Peyer's patch (tissue), 4 donors: ENCODE data around the gene ATP2C2.

Experiments used
- POLR2A ChIP-seq, 2 donors: fragments of 450-650 bp; IDR thresholded peaks; one replicate each; pipeline ENCODE4 v1.5.1; 2017; ENCODE audit warnings: antibody characterized with exemption in 2 of 2, mild to moderate bottlenecking in 2 of 2, moderate library complexity in 2 of 2
- TF ChIP-seq, protein P1 (sequence below), 6 experiments: fragments of 450-650 bp in 4 of 6; fragments of 200-600 bp in 2 of 6; sonication (generic) in 1 of 6; IDR thresholded peaks; one replicate each; pipeline ENCODE4 v1.5.1; 2017 to 2019; ENCODE audit warnings: antibody characterized with exemption in 6 of 6, mild to moderate bottlenecking in 3 of 6, moderate library complexity in 1 of 6

DNA sequence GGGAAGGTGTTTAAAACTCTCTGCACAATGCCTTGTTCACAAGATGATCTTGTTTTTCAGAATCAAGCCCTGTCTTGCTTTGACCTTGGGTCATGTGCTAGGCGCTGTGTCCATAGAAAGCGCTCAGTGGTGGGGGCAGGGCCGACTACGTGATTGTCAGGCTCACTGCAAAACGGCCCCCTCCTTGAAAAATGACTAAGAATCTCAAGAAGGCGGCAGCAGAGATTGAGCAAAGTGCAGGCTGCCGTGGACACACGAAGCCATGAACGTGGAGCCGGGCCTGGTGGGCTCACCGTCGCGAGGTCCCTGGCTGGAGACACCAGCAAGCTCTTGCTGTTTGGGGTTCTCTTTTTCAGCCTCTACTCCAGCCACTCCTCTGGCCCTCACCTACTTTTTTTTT lies 10.2 kb downstream of the ATP2C2 start:
- TF ChIP-seq, protein P1, sequence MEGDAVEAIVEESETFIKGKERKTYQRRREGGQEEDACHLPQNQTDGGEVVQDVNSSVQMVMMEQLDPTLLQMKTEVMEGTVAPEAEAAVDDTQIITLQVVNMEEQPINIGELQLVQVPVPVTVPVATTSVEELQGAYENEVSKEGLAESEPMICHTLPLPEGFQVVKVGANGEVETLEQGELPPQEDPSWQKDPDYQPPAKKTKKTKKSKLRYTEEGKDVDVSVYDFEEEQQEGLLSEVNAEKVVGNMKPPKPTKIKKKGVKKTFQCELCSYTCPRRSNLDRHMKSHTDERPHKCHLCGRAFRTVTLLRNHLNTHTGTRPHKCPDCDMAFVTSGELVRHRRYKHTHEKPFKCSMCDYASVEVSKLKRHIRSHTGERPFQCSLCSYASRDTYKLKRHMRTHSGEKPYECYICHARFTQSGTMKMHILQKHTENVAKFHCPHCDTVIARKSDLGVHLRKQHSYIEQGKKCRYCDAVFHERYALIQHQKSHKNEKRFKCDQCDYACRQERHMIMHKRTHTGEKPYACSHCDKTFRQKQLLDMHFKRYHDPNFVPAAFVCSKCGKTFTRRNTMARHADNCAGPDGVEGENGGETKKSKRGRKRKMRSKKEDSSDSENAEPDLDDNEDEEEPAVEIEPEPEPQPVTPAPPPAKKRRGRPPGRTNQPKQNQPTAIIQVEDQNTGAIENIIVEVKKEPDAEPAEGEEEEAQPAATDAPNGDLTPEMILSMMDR (IDR thresholded peaks at IDR 0.05) = no peak
- no peak for TF ChIP-seq POLR2A (IDR thresholded peaks at IDR 0.05)
